ENCODE results near the gene HELQ. TPM values are rescaled to one million over a fixed set of nuclear protein-coding genes. Genes with fewer than 3 reads are reported as not detected.
A peak's percentile ranks its signal among the peaks of the same experiment; 100 is the strongest.

HELQ gene
- total RNA-seq, 1 donor from 2014 or later = 14.7 TPM

DNA sequence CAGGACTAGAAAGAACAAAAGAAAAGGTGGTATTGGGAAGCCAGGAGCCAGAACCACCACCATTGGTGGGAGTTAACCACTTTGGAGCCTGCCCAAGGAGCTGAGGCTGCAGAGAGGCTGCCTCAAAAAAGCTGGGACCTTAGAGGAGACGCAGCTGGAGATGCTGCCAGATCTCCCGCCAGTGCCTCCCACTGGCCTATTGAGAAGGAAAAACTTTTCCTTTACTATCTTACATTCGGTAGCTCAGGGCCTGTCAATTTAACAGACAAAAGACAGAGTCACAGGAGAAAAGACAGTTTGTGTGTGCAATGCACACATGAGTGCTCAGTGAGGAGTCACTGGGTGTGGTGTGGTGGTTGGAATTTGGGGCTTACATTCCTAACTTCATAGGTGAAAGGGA lies 68.6 kb downstream of the HELQ start:
- TF ChIP-seq, protein P1, sequence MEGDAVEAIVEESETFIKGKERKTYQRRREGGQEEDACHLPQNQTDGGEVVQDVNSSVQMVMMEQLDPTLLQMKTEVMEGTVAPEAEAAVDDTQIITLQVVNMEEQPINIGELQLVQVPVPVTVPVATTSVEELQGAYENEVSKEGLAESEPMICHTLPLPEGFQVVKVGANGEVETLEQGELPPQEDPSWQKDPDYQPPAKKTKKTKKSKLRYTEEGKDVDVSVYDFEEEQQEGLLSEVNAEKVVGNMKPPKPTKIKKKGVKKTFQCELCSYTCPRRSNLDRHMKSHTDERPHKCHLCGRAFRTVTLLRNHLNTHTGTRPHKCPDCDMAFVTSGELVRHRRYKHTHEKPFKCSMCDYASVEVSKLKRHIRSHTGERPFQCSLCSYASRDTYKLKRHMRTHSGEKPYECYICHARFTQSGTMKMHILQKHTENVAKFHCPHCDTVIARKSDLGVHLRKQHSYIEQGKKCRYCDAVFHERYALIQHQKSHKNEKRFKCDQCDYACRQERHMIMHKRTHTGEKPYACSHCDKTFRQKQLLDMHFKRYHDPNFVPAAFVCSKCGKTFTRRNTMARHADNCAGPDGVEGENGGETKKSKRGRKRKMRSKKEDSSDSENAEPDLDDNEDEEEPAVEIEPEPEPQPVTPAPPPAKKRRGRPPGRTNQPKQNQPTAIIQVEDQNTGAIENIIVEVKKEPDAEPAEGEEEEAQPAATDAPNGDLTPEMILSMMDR (IDR thresholded peaks at IDR 0.05; ENCODE audit: unreplicated experiment) = no peak
- H3K27ac Mint-ChIP-seq (ENCODE audit: unreplicated experiment) = no peak overlapping the region
- no peaks in the 10 kb centered on the region for H3K9me3 Mint-ChIP-seq (ENCODE audit: unreplicated experiment)
- peaks cover 3% of the 10 kb centered on the region for H3K27me3 Mint-ChIP-seq (ENCODE audit: unreplicated experiment)
- no peak overlapping the region for H3K4me3 Mint-ChIP-seq (ENCODE audit: unreplicated experiment)
- peaks cover 19% of the 10 kb centered on the region for H3K4me1 Mint-ChIP-seq (ENCODE audit: unreplicated experiment)
- DNase-seq (ENCODE audit: low spot score) = no peak
- H3K36me3 Mint-ChIP-seq (ENCODE audit: low read depth, unreplicated experiment) = peaks cover 3% of the 10 kb centered on the region

DNA sequence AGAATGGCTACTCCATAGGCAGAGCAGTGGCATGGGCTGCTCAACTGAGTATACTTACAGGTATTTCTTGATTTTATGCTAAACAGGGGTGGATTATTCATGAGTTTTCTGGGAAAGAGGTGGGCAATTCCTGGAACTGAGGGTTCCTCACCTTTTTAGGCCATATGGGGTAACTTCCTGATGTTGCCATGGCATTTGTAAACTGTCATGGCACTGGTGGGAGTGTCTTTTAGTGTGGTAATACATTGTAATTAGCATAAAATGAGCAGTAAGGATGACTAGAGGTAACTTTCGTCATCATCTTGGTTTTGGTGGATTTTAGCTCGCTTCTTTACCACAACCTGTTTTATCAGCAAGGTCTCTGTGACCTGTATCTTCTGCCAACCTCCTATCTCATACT lies 72.8 kb downstream of the HELQ start:
- Mint-ChIP-seq H3K4me1 (ENCODE audit: unreplicated experiment) (peaks cover 6% of the 10 kb centered on the region), H3K27ac (ENCODE audit: unreplicated experiment) (no peak overlapping the region), H3K27me3 (ENCODE audit: unreplicated experiment) (no peaks in the 10 kb centered on the region), H3K4me3 (ENCODE audit: unreplicated experiment) (no peak overlapping the region), H3K36me3 (ENCODE audit: low read depth, unreplicated experiment) (peaks cover 6% of the 10 kb centered on the region), H3K9me3 (ENCODE audit: unreplicated experiment) (no peaks in the 10 kb centered on the region)
- TF ChIP-seq, protein P1 (IDR thresholded peaks at IDR 0.05; ENCODE audit: unreplicated experiment) = no peak
- no peak for DNase-seq (ENCODE audit: low spot score)

DNA sequence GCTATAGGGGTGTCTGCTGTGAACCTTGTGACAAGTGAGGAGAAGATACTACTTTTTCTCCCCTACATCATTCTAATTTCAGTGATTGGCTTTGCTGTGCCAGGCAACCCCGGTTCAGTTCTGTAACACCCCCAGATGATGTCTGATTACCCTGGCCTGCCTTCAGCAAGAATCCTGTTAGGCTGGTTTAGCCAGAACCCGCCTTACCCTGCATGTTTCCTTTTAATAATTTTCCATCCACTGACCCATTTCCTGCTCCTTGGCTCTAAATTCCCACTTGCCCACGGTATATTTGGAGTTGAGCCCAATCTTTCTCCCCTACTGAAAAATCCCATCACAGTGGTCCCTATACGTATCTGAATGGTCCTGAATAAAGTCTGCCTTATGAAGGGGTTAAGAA lies 74.5 kb downstream of the HELQ start:
- H3K9me3 Mint-ChIP-seq (ENCODE audit: unreplicated experiment) = peaks cover 5% of the 10 kb centered on the region
- TF ChIP-seq, protein P1 (IDR thresholded peaks at IDR 0.05; ENCODE audit: unreplicated experiment) = no peak
- no peak for DNase-seq (ENCODE audit: low spot score)
- peaks cover 16% of the 10 kb centered on the region for H3K36me3 Mint-ChIP-seq (ENCODE audit: low read depth, unreplicated experiment)
- H3K4me3 Mint-ChIP-seq (ENCODE audit: unreplicated experiment) = no peak overlapping the region
- H3K27me3 Mint-ChIP-seq (ENCODE audit: unreplicated experiment) = no peaks in the 10 kb centered on the region
- H3K27ac Mint-ChIP-seq (ENCODE audit: unreplicated experiment) = peak overlapping the region; percentile 14
- H3K4me1 Mint-ChIP-seq (ENCODE audit: unreplicated experiment) = no peaks in the 10 kb centered on the region

DNA sequence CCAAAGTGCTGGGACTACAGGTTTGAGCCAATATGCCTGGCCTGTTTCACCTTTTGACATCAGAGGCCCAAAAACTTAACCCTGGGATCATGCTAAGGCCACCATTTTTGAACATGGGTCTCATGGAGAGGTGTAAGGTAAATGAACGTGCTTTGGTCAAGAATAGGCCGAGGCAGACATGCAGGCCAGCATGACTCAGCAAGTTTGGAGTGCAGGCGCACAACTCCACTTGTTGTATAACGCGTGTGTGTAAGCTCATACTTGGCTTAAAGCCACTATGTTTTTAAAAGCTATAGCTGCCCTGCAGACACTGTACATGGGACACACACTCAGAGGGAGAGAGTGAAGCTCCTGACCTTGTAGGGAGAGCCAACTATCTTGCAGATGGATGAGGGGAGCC lies 77.2 kb downstream of the HELQ start:
- Mint-ChIP-seq H3K36me3 (ENCODE audit: low read depth, unreplicated experiment) (peaks cover 13% of the 10 kb centered on the region), H3K4me1 (ENCODE audit: unreplicated experiment) (no peaks in the 10 kb centered on the region), H3K27ac (ENCODE audit: unreplicated experiment) (no peak overlapping the region), H3K4me3 (ENCODE audit: unreplicated experiment) (no peak overlapping the region), H3K27me3 (ENCODE audit: unreplicated experiment) (no peaks in the 10 kb centered on the region), H3K9me3 (ENCODE audit: unreplicated experiment) (peaks cover 5% of the 10 kb centered on the region)
- TF ChIP-seq, protein P1 (IDR thresholded peaks at IDR 0.05; ENCODE audit: unreplicated experiment) = no peak
- no peak for DNase-seq (ENCODE audit: low spot score)

DNA sequence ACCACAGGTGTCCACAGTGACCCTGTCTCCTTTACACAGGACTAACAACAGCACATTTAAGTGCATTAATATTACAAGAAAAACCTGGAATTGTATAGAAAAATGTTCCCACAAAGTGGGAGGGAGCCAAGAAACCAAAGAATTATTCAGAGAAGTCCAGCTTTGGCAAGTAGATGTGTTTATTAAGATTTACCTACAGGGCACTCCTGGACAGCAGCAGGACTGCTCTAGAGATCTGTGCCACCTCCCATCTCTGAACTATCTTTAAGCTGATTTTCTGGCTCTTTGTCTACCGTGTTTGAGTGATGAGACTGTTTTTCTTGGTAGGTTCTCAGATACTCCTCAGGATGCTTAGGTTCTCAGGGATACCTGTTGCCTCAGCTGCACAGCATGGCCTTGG lies 82.7 kb downstream of the HELQ start:
- H3K9me3 Mint-ChIP-seq (ENCODE audit: unreplicated experiment) = peaks cover 5% of the 10 kb centered on the region
- DNase-seq (ENCODE audit: low spot score) = no peak
- H3K4me1 Mint-ChIP-seq (ENCODE audit: unreplicated experiment) = peaks cover 13% of the 10 kb centered on the region
- TF ChIP-seq, protein P1 (IDR thresholded peaks at IDR 0.05; ENCODE audit: unreplicated experiment) = no peak
- no peak overlapping the region for H3K27ac Mint-ChIP-seq (ENCODE audit: unreplicated experiment)
- no peak overlapping the region for H3K4me3 Mint-ChIP-seq (ENCODE audit: unreplicated experiment)
- H3K36me3 Mint-ChIP-seq (ENCODE audit: low read depth, unreplicated experiment) = peaks cover 10% of the 10 kb centered on the region
- no peaks in the 10 kb centered on the region for H3K27me3 Mint-ChIP-seq (ENCODE audit: unreplicated experiment)
